OCI-LY3 (cell line): ENCODE results near the gene UBQLN4.
A peak's percentile ranks its signal among the peaks of the same experiment; 100 is the strongest.

Experiments
- H2AFZ ChIP-seq: fragments of 200-600, 300-600 bp; shearing (Covaris generic); 2 replicates; pipeline ENCODE4 v1.6.0; 2014; ENCODE audit warnings: antibody characterized with exemption, low read depth, low read length
- H3K27ac ChIP-seq: fragments of 200-600, 300-600 bp; sonication (generic); 2 replicates; pipeline ENCODE4 v1.5.1; 2014; ENCODE audit warnings: mild to moderate bottlenecking, low read length, moderate library complexity, mixed read lengths
- H3K27me3 ChIP-seq: fragments of 200-600, 300-600 bp; sonication (generic); 2 replicates; pipeline ENCODE4 v1.6.1; 2014; ENCODE audit warnings: low read depth, low read length, mixed read lengths
- H3K36me3 ChIP-seq: fragments of 200-600, 300-600 bp; sonication (generic); replicated peaks from 2 replicates; pipeline ENCODE3; 2014; ENCODE audit warnings: low read depth, low read length, mixed read lengths
- H3K4me1 ChIP-seq: fragments of 300-600, 200-600 bp; sonication (generic); 2 replicates; pipeline ENCODE4 v1.6.1; 2014; ENCODE audit warnings: low read length, mixed read lengths
- H3K4me2 ChIP-seq: fragments of 200-600, 300-600 bp; sonication (generic); 2 replicates; pipeline ENCODE4 v1.6.1; 2014; ENCODE audit warnings: low read length, mixed read lengths
- H3K4me3 ChIP-seq: fragments of 300-600, 200-600 bp; sonication (generic); 2 replicates; pipeline ENCODE4 v1.5.1; 2014; ENCODE audit warnings: antibody characterized with exemption, mild to moderate bottlenecking, low read length, moderate library complexity
- H3K79me2 ChIP-seq: fragments of 300-600, 200-600 bp; shearing (Covaris generic); 2 replicates; pipeline ENCODE4 v1.6.1; 2014; ENCODE audit warnings: mild to moderate bottlenecking, low read length, mixed read lengths
- H3K9ac ChIP-seq: fragments of 300-600, 200-600 bp; shearing (Covaris generic); 2 replicates; pipeline ENCODE4 v1.6.0; 2014; ENCODE audit warnings: mild to moderate bottlenecking, low read length, moderate library complexity
- H3K9me3 ChIP-seq: fragments of 200-600, 300-600 bp; shearing (Covaris generic); 2 replicates; pipeline ENCODE4 v1.6.1; 2014; ENCODE audit warnings: low read length, mixed read lengths; ENCODE audit not compliant: insufficient read depth
- H4K20me1 ChIP-seq: fragments of 200-600, 300-600 bp; sonication (generic); 2 replicates; pipeline ENCODE4 v1.6.1; 2016; ENCODE audit warnings: low read length, mixed read lengths; ENCODE audit not compliant: insufficient read depth
- EZH2phosphoT487 ChIP-seq: fragments of 200-600 bp; shearing (Covaris generic); IDR thresholded peaks from 2 replicates; pipeline ENCODE4 v1.6.1; 2018; ENCODE audit warnings: antibody characterized with exemption, mixed run types, low read depth
- TF ChIP-seq, protein P1 (sequence below): fragments of 200-600, 300-600 bp; sonication (generic); IDR thresholded peaks from 2 replicates; pipeline ENCODE4 v1.5.1; 2014; ENCODE audit warnings: antibody characterized with exemption, low read length, low read depth

Gene UBQLN4

DNA sequence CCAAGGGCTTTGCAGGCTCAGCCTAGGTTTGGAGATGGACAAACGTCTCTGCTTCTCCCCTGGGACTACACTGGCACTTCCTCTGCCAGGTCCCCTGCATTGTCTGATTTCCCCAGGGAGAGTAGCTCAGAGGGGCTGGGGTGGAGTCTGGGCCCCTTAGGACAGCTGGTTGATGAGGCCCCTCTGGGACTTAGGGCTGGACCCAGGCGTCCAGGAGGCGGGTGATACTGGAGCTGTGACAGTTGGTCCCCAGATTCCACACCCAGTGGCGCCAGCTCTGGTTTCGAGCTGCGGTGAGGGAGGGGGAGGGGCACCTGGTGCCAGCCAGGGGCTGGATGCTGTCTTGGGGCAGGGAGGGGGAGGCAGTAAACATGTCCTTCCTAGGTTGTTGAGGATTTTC is 36.1 kb upstream of the UBQLN4 start:
- no peak overlapping the region for H3K27ac ChIP-seq
- H3K4me1 ChIP-seq: no peaks in the 10 kb centered on the region
- TF ChIP-seq, protein P1, sequence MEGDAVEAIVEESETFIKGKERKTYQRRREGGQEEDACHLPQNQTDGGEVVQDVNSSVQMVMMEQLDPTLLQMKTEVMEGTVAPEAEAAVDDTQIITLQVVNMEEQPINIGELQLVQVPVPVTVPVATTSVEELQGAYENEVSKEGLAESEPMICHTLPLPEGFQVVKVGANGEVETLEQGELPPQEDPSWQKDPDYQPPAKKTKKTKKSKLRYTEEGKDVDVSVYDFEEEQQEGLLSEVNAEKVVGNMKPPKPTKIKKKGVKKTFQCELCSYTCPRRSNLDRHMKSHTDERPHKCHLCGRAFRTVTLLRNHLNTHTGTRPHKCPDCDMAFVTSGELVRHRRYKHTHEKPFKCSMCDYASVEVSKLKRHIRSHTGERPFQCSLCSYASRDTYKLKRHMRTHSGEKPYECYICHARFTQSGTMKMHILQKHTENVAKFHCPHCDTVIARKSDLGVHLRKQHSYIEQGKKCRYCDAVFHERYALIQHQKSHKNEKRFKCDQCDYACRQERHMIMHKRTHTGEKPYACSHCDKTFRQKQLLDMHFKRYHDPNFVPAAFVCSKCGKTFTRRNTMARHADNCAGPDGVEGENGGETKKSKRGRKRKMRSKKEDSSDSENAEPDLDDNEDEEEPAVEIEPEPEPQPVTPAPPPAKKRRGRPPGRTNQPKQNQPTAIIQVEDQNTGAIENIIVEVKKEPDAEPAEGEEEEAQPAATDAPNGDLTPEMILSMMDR: no peak
- no peak for TF ChIP-seq EZH2phosphoT487
- H3K4me2 ChIP-seq: no peak overlapping the region
- peaks cover 34% of the 10 kb centered on the region for H3K27me3 ChIP-seq
- no peak overlapping the region for H2AFZ ChIP-seq
- H3K9me3 ChIP-seq: no peaks in the 10 kb centered on the region
- H3K4me3 ChIP-seq: no peak overlapping the region
- no peaks in the 10 kb centered on the region for H3K36me3 ChIP-seq
- H4K20me1 ChIP-seq: no peaks in the 10 kb centered on the region
- H3K9ac ChIP-seq: no peak overlapping the region
- no peaks in the 10 kb centered on the region for H3K79me2 ChIP-seq

GRCh38 chr1:156086256-156086662 is 32.7 kb upstream of the UBQLN4 start:
- H3K4me1 ChIP-seq: peaks cover 15% of the 10 kb centered on the region
- H3K36me3 ChIP-seq: no peaks in the 10 kb centered on the region
- TF ChIP-seq EZH2phosphoT487: no peak
- TF ChIP-seq, protein P1: no peak
- no peak overlapping the region for H3K27ac ChIP-seq
- no peak overlapping the region for H3K9ac ChIP-seq
- no peak overlapping the region for H3K4me3 ChIP-seq
- H2AFZ ChIP-seq: no peak overlapping the region
- no peak overlapping the region for H3K4me2 ChIP-seq
- no peaks in the 10 kb centered on the region for H3K79me2 ChIP-seq
- no peaks in the 10 kb centered on the region for H3K9me3 ChIP-seq
- peaks cover 43% of the 10 kb centered on the region for H3K27me3 ChIP-seq
- no peaks in the 10 kb centered on the region for H4K20me1 ChIP-seq

DNA sequence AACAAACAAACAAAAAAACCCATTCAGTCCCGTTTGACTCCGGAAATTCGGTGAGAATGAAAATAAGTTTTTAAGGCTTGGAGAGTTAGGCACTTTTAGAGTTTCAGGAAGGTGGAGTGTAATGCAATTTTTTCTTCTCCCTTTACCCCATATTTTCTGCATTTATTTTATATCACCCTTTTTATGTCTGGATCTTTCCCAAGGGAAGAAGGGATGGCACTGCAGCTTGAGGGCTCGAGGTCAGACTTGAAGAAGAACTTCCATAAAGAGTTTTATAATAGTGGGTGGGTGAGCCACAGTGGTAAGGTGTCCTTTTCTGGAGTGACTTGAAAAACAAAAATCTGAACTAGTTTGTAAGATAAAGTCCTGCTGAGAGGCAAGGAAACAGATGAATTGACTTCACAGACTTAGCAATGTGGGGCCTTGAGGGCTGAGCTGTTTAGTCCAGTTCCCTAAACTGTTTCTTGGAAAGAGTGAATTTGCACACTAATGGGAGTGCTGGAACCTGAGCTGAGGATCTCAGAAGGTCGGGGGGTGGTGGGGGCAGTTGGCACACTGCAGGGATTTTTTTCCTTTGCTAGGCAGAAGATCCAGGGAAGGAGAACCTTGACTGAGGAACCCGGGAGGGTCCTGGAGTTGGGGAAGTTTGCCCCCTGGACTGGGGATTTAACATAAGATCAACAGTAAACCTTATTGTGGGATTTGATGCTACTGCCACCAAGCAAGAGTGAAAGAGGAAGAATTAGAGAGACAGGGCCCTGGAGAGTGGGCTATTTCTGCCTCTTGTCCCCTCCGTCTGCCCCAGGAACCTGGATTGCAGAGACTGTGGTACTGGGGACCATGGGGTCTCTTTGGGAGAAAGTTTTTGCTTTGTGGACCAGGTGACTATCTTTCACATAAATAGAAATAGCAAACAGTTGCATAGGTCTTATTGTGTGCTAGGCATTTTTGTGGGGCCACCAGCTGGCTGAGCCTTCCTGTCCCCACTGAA is 30.5 kb upstream of the UBQLN4 start:
- H3K79me2 ChIP-seq: no peaks in the 10 kb centered on the region
- H3K9ac ChIP-seq: no peak overlapping the region
- H3K4me2 ChIP-seq: peak overlapping the region; percentile 84; the same call in 1 of the 2 replicates
- no peak overlapping the region for H2AFZ ChIP-seq
- TF ChIP-seq, protein P1: no peak
- no peak for TF ChIP-seq EZH2phosphoT487
- no peak overlapping the region for H3K4me3 ChIP-seq
- H3K27ac ChIP-seq: no peak overlapping the region
- H4K20me1 ChIP-seq: no peaks in the 10 kb centered on the region
- H3K4me1 ChIP-seq: peaks cover 19% of the 10 kb centered on the region
- no peaks in the 10 kb centered on the region for H3K9me3 ChIP-seq
- H3K36me3 ChIP-seq: no peaks in the 10 kb centered on the region
- H3K27me3 ChIP-seq: peaks cover 35% of the 10 kb centered on the region

- Histone ChIP-seq H2AFZ (peak within 1 kb of the TSS; percentile 94), H3K9me3 (no peaks in the 10 kb centered on the region), H3K36me3 (no peaks in the 10 kb centered on the region), H3K9ac (peak within 1 kb of the TSS; percentile 58), H3K4me1 (peaks cover 19% of the 10 kb centered on the region), H3K4me3 (peak within 1 kb of the TSS; percentile 81), H3K27ac (no peak within 1 kb of the TSS), H3K4me2 (peak within 1 kb of the TSS; percentile 84), H3K79me2 (no peaks in the 10 kb centered on the region), H3K27me3 (peaks cover 35% of the 10 kb centered on the region), H4K20me1 (no peaks in the 10 kb centered on the region)
- no peak for TF ChIP-seq EZH2phosphoT487
- TF ChIP-seq, protein P1: no peak
These were observed 28.9 kb upstream of the UBQLN4 start, which contains the start of gene MEX3A for GRCh38 chr1:156082309-156083091. MEX3A (minus strand) TSS chr1:156082465; CDS start chr1:156081998, 467 bp downstream.
